Peyer's patch (tissue), 4 donors: ENCODE measurements around the gene PAM16.

Experiments used
- POLR2A ChIP-seq, 2 donors: fragments of 450-650 bp; IDR thresholded peaks; one replicate each; pipeline ENCODE4 v1.5.1; 2017; ENCODE audit warnings: antibody characterized with exemption in 2 of 2, mild to moderate bottlenecking in 2 of 2, moderate library complexity in 2 of 2
- TF ChIP-seq, protein P1 (sequence below), 6 experiments: fragments of 450-650 bp in 4 of 6; fragments of 200-600 bp in 2 of 6; sonication (generic) in 1 of 6; IDR thresholded peaks; one replicate each; pipeline ENCODE4 v1.5.1; 2017 to 2019; ENCODE audit warnings: antibody characterized with exemption in 6 of 6, mild to moderate bottlenecking in 3 of 6, moderate library complexity in 1 of 6

DNA sequence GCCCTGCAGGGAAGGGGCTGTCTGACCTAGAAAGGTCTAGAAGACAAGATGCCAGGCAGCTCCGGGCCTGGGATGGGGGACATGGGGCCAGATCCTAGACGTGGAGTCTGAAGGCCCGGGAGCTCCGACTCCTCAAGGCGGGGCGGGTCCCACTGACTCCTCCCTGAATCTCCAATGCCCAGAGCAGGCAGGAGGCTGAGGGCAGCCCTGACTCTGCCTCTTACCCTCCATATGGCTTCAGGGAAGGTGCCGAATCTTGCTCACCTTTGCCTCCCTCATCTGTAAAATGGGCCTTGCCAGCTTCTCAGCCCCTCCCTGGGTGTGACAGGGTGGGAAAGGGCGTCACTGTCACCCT lies 35.3 kb upstream of the PAM16 start:
- TF ChIP-seq, protein P1, sequence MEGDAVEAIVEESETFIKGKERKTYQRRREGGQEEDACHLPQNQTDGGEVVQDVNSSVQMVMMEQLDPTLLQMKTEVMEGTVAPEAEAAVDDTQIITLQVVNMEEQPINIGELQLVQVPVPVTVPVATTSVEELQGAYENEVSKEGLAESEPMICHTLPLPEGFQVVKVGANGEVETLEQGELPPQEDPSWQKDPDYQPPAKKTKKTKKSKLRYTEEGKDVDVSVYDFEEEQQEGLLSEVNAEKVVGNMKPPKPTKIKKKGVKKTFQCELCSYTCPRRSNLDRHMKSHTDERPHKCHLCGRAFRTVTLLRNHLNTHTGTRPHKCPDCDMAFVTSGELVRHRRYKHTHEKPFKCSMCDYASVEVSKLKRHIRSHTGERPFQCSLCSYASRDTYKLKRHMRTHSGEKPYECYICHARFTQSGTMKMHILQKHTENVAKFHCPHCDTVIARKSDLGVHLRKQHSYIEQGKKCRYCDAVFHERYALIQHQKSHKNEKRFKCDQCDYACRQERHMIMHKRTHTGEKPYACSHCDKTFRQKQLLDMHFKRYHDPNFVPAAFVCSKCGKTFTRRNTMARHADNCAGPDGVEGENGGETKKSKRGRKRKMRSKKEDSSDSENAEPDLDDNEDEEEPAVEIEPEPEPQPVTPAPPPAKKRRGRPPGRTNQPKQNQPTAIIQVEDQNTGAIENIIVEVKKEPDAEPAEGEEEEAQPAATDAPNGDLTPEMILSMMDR (IDR thresholded peaks at IDR 0.05): no peak
- TF ChIP-seq POLR2A (IDR thresholded peaks at IDR 0.05): no peak
